ENCODE measurements around the gene KCNMA1. TPM values are rescaled to one million over a fixed set of nuclear protein-coding genes. Genes with fewer than 3 reads are reported as not detected.

KCNMA1 gene
- total RNA-seq, 3 donors from 2014 or later = 13.6 to 37.8 (median 15.1) TPM

DNA sequence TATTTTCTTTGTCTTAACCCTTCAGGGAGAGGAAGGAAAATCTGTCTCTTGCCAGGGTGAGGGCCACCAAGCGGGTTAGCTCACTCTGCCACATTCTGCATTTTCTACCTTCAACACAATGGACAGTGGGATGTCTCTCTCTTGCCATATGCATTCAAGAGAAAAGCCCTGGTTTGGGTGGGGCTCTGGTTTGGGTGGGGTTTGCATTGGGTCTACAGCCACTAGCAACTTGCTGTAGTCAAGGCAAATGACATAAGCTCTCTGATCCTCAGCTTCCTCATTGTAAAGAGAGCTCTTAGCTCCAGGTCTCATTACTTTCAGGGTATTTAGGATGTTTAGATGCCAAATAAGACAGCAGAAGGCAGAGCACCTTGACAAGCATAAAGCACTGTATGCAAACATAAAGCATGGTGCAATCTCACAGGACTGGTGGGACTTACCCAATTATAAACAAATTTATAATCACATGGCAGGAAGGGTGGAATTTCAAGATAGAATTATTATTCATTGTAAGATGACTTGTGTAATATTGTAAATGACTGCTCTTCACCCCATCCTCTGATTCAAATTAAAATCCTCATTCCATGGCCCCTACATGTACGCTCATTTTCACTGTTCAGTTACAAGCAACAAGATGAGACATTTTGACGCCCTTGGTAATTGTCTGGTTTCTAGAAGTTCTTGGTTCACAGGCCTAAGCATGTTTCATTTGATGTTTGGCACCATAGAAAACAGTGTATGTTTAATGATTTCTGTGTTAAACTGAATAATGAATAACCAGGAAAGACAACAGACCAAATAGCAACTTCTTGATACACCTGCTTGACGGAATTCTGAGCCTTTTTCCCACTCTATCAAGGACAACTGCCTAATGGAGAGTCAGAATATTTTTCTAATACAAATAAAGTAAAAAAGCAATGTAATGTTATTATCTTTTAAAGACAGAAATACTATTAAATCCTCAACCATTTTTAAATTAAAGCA, 258.9 kb downstream of the KCNMA1 start:
- Histone ChIP-seq H3K4me3 (no peak overlapping the region), H3K27ac (no peak overlapping the region), H3K27me3 (no peaks in the 10 kb centered on the region), H3K36me3 (no peaks in the 10 kb centered on the region), H3K9me3 (no peaks in the 10 kb centered on the region), H3K4me1 (no peaks in the 10 kb centered on the region)
- no peak for TF ChIP-seq CTCF (IDR thresholded peaks at IDR 0.05)
- TF ChIP-seq POLR2AphosphoS5 (IDR thresholded peaks at IDR 0.05) = no peak
- no peak for TF ChIP-seq POLR2A (IDR thresholded peaks at IDR 0.05)
- intact Hi-C loops (cut with DNase I; ENCODE audit: low total_unique reads) = no loop called here
- no peak for DNase-seq (ENCODE audit: low spot score in 2 of 2)

DNA sequence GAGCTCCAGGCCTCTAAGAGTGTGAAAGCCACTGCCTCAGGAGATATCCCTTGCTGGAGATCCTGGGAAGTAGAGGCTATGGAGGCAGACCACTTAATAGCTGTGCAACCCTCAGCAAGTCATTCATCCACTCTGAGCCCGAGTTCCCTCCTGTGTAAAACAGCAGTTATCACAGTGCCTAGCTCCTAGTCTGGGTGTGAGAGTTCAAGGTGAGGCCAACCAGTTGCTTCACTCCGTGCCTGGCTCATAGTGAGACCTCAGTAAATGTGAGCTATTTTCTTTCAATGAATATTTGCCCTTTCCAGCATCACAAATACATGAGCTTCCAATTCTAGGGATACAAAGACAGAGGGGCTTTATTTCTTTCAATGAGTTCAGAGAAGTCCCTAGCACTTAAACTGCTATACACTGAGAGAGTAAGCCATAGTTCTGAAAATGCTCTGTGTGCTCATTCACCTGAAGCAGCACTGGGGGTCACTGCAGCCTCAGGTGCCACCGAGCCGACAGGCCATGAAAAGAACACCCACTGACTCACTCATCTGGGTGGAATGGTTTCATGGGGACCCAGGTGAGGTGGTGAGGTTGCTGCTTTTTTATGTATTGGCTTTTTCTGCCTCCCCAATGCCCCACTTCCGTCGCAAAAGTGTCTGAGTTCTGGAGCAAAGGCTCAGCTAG, 259.8 kb downstream of the KCNMA1 start:
- Histone ChIP-seq H3K36me3 (no peaks in the 10 kb centered on the region), H3K4me3 (no peak overlapping the region), H3K9me3 (no peaks in the 10 kb centered on the region), H3K27ac (peak overlapping the region; percentile 60 to 64), H3K27me3 (no peaks in the 10 kb centered on the region), H3K4me1 (no peaks in the 10 kb centered on the region)
- DNase-seq (ENCODE audit: low spot score in 2 of 2) = no peak
- intact Hi-C loops (cut with DNase I; ENCODE audit: low total_unique reads) = no loop called here
- TF ChIP-seq POLR2A (IDR thresholded peaks at IDR 0.05) = no peak
- TF ChIP-seq POLR2AphosphoS5 (IDR thresholded peaks at IDR 0.05) = no peak
- no peak for TF ChIP-seq CTCF (IDR thresholded peaks at IDR 0.05)

- TF ChIP-seq POLR2AphosphoS5 (IDR thresholded peaks at IDR 0.05) = no peak
- no peak for TF ChIP-seq POLR2A (IDR thresholded peaks at IDR 0.05)
- TF ChIP-seq CTCF (IDR thresholded peaks at IDR 0.05) = no peak
- no peaks in the 10 kb centered on the region for H3K9me3 ChIP-seq
- intact Hi-C loops (cut with DNase I; ENCODE audit: low total_unique reads) = no loop called here
- peak overlapping the region; percentile 60 to 64 for H3K27ac ChIP-seq
- no peaks in the 10 kb centered on the region for H3K4me1 ChIP-seq
- H3K4me3 ChIP-seq = no peak overlapping the region
- no peaks in the 10 kb centered on the region for H3K36me3 ChIP-seq
- H3K27me3 ChIP-seq = no peaks in the 10 kb centered on the region
- peak in 1 of 2 donors; percentile 79 for DNase-seq (ENCODE audit: low spot score in 2 of 2)
Observed at GRCh38 chr10:77377034-77377433, 260.6 kb downstream of the KCNMA1 start.

- Histone ChIP-seq H3K4me3 (no peak overlapping the region), H3K36me3 (no peaks in the 10 kb centered on the region), H3K27ac (no peak overlapping the region), H3K4me1 (no peaks in the 10 kb centered on the region), H3K9me3 (no peaks in the 10 kb centered on the region), H3K27me3 (no peaks in the 10 kb centered on the region)
- intact Hi-C loops (cut with DNase I; ENCODE audit: low total_unique reads) = no loop called here
- no peak for TF ChIP-seq CTCF (IDR thresholded peaks at IDR 0.05)
- TF ChIP-seq POLR2AphosphoS5 (IDR thresholded peaks at IDR 0.05) = no peak
- TF ChIP-seq POLR2A (IDR thresholded peaks at IDR 0.05) = no peak
- no peak for DNase-seq (ENCODE audit: low spot score in 2 of 2)
Observed at GRCh38 chr10:77374189-77374656, 263.4 kb downstream of the KCNMA1 start.
